Mucosa of rectum (tissue), 2 donors: ENCODE data around the gene KNL1.
"Not testable (repeated sequence)": the region's sequence is repeated elsewhere in the genome, so short reads cannot be mapped to it uniquely, and the experiment has no call there.

Experiments
- H3K27ac ChIP-seq, 2 donors: one replicate each; pipeline ENCODE4 v1.7.0; 2013; ENCODE audit warnings: inconsistent platforms in 2 of 2, low read depth in 2 of 2, low read length in 2 of 2
- H3K27me3 ChIP-seq, 2 donors: one replicate each; pipeline ENCODE4 v1.7.0; 2013; ENCODE audit warnings: low read length in 2 of 2; ENCODE audit not compliant: control insufficient read depth in 2 of 2, insufficient read depth in 2 of 2
- H3K36me3 ChIP-seq, 2 donors: one replicate each; pipeline ENCODE4 v1.7.0; 2013; ENCODE audit warnings: low read length in 2 of 2; ENCODE audit not compliant: control insufficient read depth in 2 of 2, insufficient read depth in 2 of 2
- H3K4me1 ChIP-seq, 2 donors: one replicate each; pipeline ENCODE4 v1.7.0; 2013; ENCODE audit warnings: low read length in 2 of 2, mild to moderate bottlenecking in 1 of 2; ENCODE audit not compliant: control insufficient read depth in 2 of 2, insufficient read depth in 2 of 2
- H3K4me3 ChIP-seq, 2 donors: one replicate each; pipeline ENCODE4 v1.7.0; 2013; ENCODE audit warnings: low read length in 2 of 2
- H3K9ac ChIP-seq, 2 donors: one replicate each; pipeline ENCODE4 v1.7.0; 2013; ENCODE audit warnings: low read length in 2 of 2, low read depth in 1 of 2, mild to moderate bottlenecking in 1 of 2
- H3K9me3 ChIP-seq, 2 donors: one replicate each; pipeline ENCODE4 v1.7.0; 2013; ENCODE audit warnings: low read length in 2 of 2; ENCODE audit not compliant: control insufficient read depth in 2 of 2
- donor health status: healthy.
- donor health status: Normal muscosa, but diverticular disease.

KNL1 gene

DNA sequence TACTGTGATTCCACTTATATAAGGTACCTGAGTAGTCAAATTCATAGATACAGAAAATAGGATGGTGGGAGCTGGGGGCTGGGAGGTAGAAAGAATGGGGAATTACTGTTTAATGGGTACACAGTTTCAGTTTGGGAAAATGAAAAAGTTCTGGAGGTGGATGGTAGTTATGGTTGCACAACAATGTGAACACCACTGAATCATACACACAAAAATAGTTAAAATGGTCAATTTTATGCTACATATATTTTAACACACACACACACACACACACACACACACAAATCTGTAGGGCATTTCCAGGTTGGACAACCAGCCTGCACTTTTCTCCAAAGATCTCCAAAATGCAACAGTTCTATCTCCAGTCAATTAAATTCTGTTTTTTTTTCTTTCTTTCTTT lies 30.6 kb upstream of the KNL1 start:
- peaks cover 5 to 10% of the 10 kb centered on the region in 2 donors for H3K4me1 ChIP-seq
- H3K27me3 ChIP-seq, result no peaks in the 10 kb centered on the region
- H3K9me3 ChIP-seq, result no peaks in the 10 kb centered on the region
- no peak overlapping the region for H3K27ac ChIP-seq
- H3K9ac ChIP-seq, result no peak overlapping the region
- peaks cover 8 to 10% of the 10 kb centered on the region in 2 donors for H3K36me3 ChIP-seq
- no peak overlapping the region for H3K4me3 ChIP-seq

GRCh38 chr15:40564591-40565332 lies 29.3 kb upstream of the KNL1 start, which contains the start of gene CCDC32:
CCDC32 (minus strand) TSS chr15:40565042; CDS start chr15:40563015, 2,027 bp downstream.
- H3K4me1 ChIP-seq, result peaks cover 5 to 11% of the 10 kb centered on the region in 2 donors
- H3K36me3 ChIP-seq, result peaks cover 8 to 10% of the 10 kb centered on the region in 2 donors
- peak within 1 kb of the TSS; percentile 97 to 98 for H3K9ac ChIP-seq
- peak within 1 kb of the TSS; percentile 94 to 96 for H3K27ac ChIP-seq
- peak within 1 kb of the TSS; percentile 98 for H3K4me3 ChIP-seq
- no peaks in the 10 kb centered on the region for H3K9me3 ChIP-seq
- H3K27me3 ChIP-seq, result no peaks in the 10 kb centered on the region

GRCh38 chr15:40565333-40566238 lies 28.5 kb upstream of the KNL1 start:
- Histone ChIP-seq H3K9ac (peak overlapping the region; percentile 97 to 98), H3K27ac (peak overlapping the region; percentile 76 to 96)

GRCh38 chr15:40567111-40567510 lies 26.9 kb upstream of the KNL1 start:
- Histone ChIP-seq H3K9me3 (no peaks in the 10 kb centered on the region), H3K4me3 (no peak overlapping the region), H3K9ac (no peak overlapping the region), H3K27ac (no peak overlapping the region), H3K36me3 (peaks cover 7 to 11% of the 10 kb centered on the region in 2 donors), H3K27me3 (no peaks in the 10 kb centered on the region), H3K4me1 (peaks cover 14 to 18% of the 10 kb centered on the region in 2 donors)

More at GRCh38 chr15:40565333-40566238, 28.5 kb upstream of the KNL1 start:
- Histone ChIP-seq H3K9me3 (no peaks in the 10 kb centered on the region), H3K4me1 (peaks cover 12 to 18% of the 10 kb centered on the region in 2 donors), H3K36me3 (peaks cover 8 to 10% of the 10 kb centered on the region in 2 donors), H3K4me3 (peak overlapping the region; percentile 98), H3K27me3 (no peaks in the 10 kb centered on the region)

DNA sequence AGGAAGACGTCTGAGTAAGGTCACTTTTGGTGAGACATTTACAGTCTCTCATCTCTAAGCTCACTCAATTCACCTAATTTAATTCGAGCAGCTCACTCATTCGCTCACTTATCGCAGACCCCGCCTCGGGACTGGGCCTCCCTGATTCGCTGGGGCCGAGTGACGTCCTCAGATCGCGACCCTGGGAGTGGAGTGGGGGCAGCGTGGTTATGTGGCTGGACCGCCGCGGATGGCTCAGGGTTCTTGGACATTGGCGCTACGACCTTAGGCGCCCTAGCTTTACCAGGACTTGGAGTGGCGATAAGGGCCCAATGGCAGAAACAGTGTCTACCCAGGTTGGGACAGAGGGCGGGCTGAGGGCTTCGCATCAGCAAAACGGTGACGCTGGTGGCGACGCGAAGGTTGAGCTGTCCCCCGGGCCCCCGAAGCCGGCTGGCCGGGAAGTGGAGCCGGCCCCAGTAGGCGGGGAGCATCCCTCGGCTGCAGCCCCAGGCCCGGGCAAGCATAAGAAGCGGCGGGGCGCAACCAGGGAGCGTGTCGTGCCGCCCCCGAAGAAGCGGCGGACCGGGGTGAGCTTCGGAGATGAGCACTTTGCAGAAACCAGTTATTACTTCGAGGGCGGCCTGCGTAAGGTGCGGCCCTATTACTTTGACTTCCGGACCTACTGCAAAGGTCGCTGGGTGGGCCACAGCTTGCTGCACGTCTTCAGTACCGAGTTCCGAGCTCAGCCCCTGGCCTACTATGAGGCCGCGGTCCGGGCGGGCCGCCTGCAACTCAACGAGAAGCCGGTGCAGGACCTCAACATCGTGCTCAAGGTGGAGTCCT lies 24.7 kb upstream of the KNL1 start, which contains the start of gene RPUSD2:
Gene RPUSD2 (plus strand): TSS at position 171 of the 825 bp plus-strand sequence. CDS start 39 bp downstream, at position 210.
- peaks cover 10 to 14% of the 10 kb centered on the region in 2 donors for H3K4me1 ChIP-seq
- H3K36me3 ChIP-seq, result peaks cover 14 to 15% of the 10 kb centered on the region in 2 donors
- H3K9ac ChIP-seq, result peak within 1 kb of the TSS; percentile 63 to 79
- H3K9me3 ChIP-seq, result no peaks in the 10 kb centered on the region
- H3K27ac ChIP-seq, result peak within 1 kb of the TSS; percentile 77 to 86
- H3K4me3 ChIP-seq, result peak within 1 kb of the TSS; percentile 95 to 98
- H3K27me3 ChIP-seq, result no peaks in the 10 kb centered on the region

GRCh38 chr15:40575113-40575512 lies 18.9 kb upstream of the KNL1 start:
- peaks cover 14 to 21% of the 10 kb centered on the region in 2 donors for H3K36me3 ChIP-seq
- no peak overlapping the region for H3K9ac ChIP-seq
- no peak overlapping the region for H3K27ac ChIP-seq
- no peaks in the 10 kb centered on the region for H3K9me3 ChIP-seq
- H3K4me1 ChIP-seq, result peaks cover 4 to 6% of the 10 kb centered on the region in 2 donors
- H3K4me3 ChIP-seq, result no peak overlapping the region
- H3K27me3 ChIP-seq, result no peaks in the 10 kb centered on the region

DNA sequence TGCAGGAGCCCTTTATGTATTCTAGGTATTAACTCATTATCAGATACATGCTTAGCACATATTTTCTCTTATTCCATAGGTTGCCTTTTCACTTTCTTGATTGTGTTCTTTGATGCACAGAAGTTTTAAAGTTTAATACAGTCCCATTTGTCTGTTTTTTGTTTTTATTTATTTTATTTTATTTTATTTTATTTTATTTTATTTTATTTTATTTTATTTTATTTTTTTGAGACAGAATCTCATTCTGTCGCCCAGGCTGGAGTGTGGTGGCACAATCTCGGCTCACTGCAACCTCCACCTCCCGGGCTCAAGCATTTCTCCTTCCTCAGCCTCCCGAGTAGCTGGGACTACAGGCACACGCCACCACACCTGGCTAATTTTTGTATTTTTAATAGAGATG lies 17.1 kb upstream of the KNL1 start:
- not testable (repeated sequence) for H3K9me3 ChIP-seq, H3K4me1 ChIP-seq, H3K4me3 ChIP-seq, H3K27me3 ChIP-seq, H3K9ac ChIP-seq, H3K27ac ChIP-seq
- H3K36me3 ChIP-seq, result peaks cover 8 to 16% of the 10 kb centered on the region in 2 donors

- no peaks in the 10 kb centered on the region for H3K9me3 ChIP-seq
- no peaks in the 10 kb centered on the region for H3K27me3 ChIP-seq
- H3K4me3 ChIP-seq, result no peak overlapping the region
- H3K27ac ChIP-seq, result peak overlapping the region in 1 of 2 donors; percentile 39
- H3K36me3 ChIP-seq, result peaks cover under 1 to 8% of the 10 kb centered on the region in 2 donors
- no peak overlapping the region for H3K9ac ChIP-seq
- H3K4me1 ChIP-seq, result no peaks in the 10 kb centered on the region
Observed at GRCh38 chr15:40578892-40579291, 15.2 kb upstream of the KNL1 start.

- H3K36me3 ChIP-seq, H3K4me3 ChIP-seq, H3K27ac ChIP-seq, H3K27me3 ChIP-seq, H3K4me1 ChIP-seq, H3K9me3 ChIP-seq, H3K9ac ChIP-seq: not testable (repeated sequence)
Observed at GRCh38 chr15:40581796-40582195, 12.3 kb upstream of the KNL1 start.
